Skeletal muscle satellite cell (primary cell): Measurements from ENCODE around the gene CYP27A1.

Experiments used
- H3K27me3 ChIP-seq: 2 replicates; pipeline ENCODE4 v1.7.0; 2013; ENCODE audit warnings: low read length; ENCODE audit not compliant: control insufficient read depth, insufficient read depth
- H3K36me3 ChIP-seq: 2 replicates; pipeline ENCODE4 v1.7.0; 2013; ENCODE audit warnings: mild to moderate bottlenecking, control low read depth, low read length; ENCODE audit not compliant: insufficient read depth
- H3K4me1 ChIP-seq: 2 replicates; pipeline ENCODE4 v1.7.0; 2013; ENCODE audit warnings: low read length; ENCODE audit not compliant: control insufficient read depth, insufficient read depth
- H3K4me2 ChIP-seq: 2 replicates; pipeline ENCODE4 v1.7.0; 2013; ENCODE audit warnings: mild to moderate bottlenecking, low read length
- H3K4me3 ChIP-seq: 2 replicates; pipeline ENCODE4 v1.7.0; 2013; ENCODE audit warnings: low read length
- H3K9ac ChIP-seq: 2 replicates; pipeline ENCODE4 v1.7.0; 2013; ENCODE audit warnings: mild to moderate bottlenecking, low read depth, low read length, moderate library complexity
- H3K9me3 ChIP-seq: replicated peaks from 2 replicates; pipeline ENCODE4 v1.7.0; 2013; ENCODE audit warnings: mild to moderate bottlenecking, control low read depth, low read length

Gene CYP27A1

GRCh38 chr2:218813771-218814460 is 32.0 kb downstream of the CYP27A1 start:
- no peaks in the 10 kb centered on the region for H3K27me3 ChIP-seq
- no peak overlapping the region for H3K9ac ChIP-seq
- no peak overlapping the region for H3K4me3 ChIP-seq
- no peaks in the 10 kb centered on the region for H3K4me1 ChIP-seq
- H3K9me3 ChIP-seq, result no peaks in the 10 kb centered on the region
- no peaks in the 10 kb centered on the region for H3K36me3 ChIP-seq
- no peak overlapping the region for H3K4me2 ChIP-seq

GRCh38 chr2:218814540-218815243 is 32.7 kb downstream of the CYP27A1 start:
- Histone ChIP-seq H3K4me2 (no peak overlapping the region), H3K9me3 (no peaks in the 10 kb centered on the region), H3K36me3 (no peaks in the 10 kb centered on the region), H3K4me3 (no peak overlapping the region), H3K27me3 (no peaks in the 10 kb centered on the region), H3K4me1 (no peaks in the 10 kb centered on the region), H3K9ac (no peak overlapping the region)

GRCh38 chr2:218815244-218815637 is 33.3 kb downstream of the CYP27A1 start:
- H3K9ac ChIP-seq, result no peak overlapping the region
- no peaks in the 10 kb centered on the region for H3K27me3 ChIP-seq
- H3K9me3 ChIP-seq, result no peaks in the 10 kb centered on the region
- no peak overlapping the region for H3K4me3 ChIP-seq
- no peak overlapping the region for H3K4me2 ChIP-seq
- peaks cover 2% of the 10 kb centered on the region for H3K4me1 ChIP-seq
- no peaks in the 10 kb centered on the region for H3K36me3 ChIP-seq

DNA sequence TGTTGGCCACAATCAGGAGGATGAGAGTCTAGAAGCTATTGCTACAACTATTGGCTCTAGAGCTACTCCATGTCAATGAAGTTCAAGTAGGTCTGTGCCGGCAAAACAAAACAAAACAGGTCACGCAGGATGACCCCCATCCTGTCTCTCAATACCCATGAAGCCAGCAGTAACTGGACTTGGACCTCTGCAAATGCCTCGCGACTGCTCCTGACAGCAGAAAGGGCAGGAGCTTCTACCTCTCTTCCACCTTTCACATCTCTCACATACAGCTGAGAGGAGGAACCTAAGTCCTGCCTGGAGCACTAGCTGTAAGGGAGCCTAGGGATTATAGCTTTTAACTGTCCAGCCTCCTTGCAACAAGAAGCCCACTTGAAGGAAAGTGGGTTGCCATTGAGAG is 33.7 kb downstream of the CYP27A1 start:
- no peaks in the 10 kb centered on the region for H3K36me3 ChIP-seq

GRCh38 chr2:218816561-218817011 is 34.6 kb downstream of the CYP27A1 start:
- no peaks in the 10 kb centered on the region for H3K27me3 ChIP-seq
- H3K9me3 ChIP-seq, result no peaks in the 10 kb centered on the region
- no peak overlapping the region for H3K9ac ChIP-seq
- H3K4me1 ChIP-seq, result peaks cover 8% of the 10 kb centered on the region
- H3K4me3 ChIP-seq, result no peak overlapping the region
- no peak overlapping the region for H3K4me2 ChIP-seq
- H3K36me3 ChIP-seq, result no peaks in the 10 kb centered on the region

More for the DNA sequence above, 33.7 kb downstream of the CYP27A1 start:
- no peak overlapping the region for H3K9ac ChIP-seq
- H3K27me3 ChIP-seq, result no peaks in the 10 kb centered on the region
- H3K4me3 ChIP-seq, result no peak overlapping the region
- peaks cover 5% of the 10 kb centered on the region for H3K4me1 ChIP-seq
- H3K9me3 ChIP-seq, result no peaks in the 10 kb centered on the region
- no peak overlapping the region for H3K4me2 ChIP-seq

- Histone ChIP-seq H3K4me2 (no peak overlapping the region), H3K36me3 (no peaks in the 10 kb centered on the region), H3K4me1 (peaks cover 8% of the 10 kb centered on the region)
These were observed 37.1 kb downstream of the CYP27A1 start for GRCh38 chr2:218819093-218819492.

GRCh38 chr2:218820746-218821369 is 38.9 kb downstream of the CYP27A1 start:
- no peaks in the 10 kb centered on the region for H3K9me3 ChIP-seq
- H3K4me1 ChIP-seq, result peaks cover 8% of the 10 kb centered on the region
- H3K4me3 ChIP-seq, result no peak overlapping the region
- no peaks in the 10 kb centered on the region for H3K36me3 ChIP-seq
- no peak overlapping the region for H3K4me2 ChIP-seq
- peaks cover 4% of the 10 kb centered on the region for H3K27me3 ChIP-seq
- H3K9ac ChIP-seq, result no peak overlapping the region

More at GRCh38 chr2:218819093-218819492, 37.1 kb downstream of the CYP27A1 start:
- Histone ChIP-seq H3K4me3 (no peak overlapping the region), H3K9ac (no peak overlapping the region), H3K27me3 (peaks cover 4% of the 10 kb centered on the region), H3K9me3 (no peaks in the 10 kb centered on the region)

DNA sequence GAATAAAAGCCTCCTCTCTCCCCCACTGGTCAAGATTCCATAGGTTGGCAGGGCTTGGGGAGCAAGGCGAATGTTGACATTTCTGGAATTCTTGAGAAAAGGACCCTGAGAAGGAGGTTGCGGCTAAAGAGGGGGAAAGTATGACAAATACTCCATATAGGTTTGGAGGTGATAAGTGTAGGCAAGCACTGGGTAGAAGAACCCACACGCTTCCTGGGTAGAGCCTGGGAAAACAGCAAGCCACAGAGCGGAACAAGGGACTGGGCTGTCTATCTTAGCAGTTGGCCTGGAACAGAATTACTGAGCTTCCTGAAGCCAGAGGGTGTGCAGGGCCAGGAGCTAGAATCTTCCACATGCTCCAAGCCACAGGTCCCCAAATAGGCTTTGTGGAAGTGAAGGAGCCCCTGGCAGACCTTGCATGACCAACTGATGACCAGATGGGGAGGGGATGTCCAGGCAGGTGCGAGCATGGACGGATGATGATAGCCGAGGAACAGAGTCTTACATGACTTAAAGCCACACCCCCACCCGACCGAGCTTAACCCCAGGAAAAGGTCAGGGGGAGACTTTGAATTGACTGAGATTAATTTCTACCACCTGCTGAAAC is 39.8 kb downstream of the CYP27A1 start:
- H3K27me3 ChIP-seq, result peaks cover 4% of the 10 kb centered on the region
- H3K36me3 ChIP-seq, result no peaks in the 10 kb centered on the region
- no peak overlapping the region for H3K4me3 ChIP-seq
- H3K4me2 ChIP-seq, result no peak overlapping the region
- H3K9ac ChIP-seq, result no peak overlapping the region
- peaks cover 8% of the 10 kb centered on the region for H3K4me1 ChIP-seq
- H3K9me3 ChIP-seq, result no peaks in the 10 kb centered on the region

GRCh38 chr2:218822622-218823021 is 40.7 kb downstream of the CYP27A1 start:
- Histone ChIP-seq H3K4me2 (no peak overlapping the region), H3K9me3 (no peaks in the 10 kb centered on the region), H3K36me3 (no peaks in the 10 kb centered on the region), H3K9ac (no peak overlapping the region), H3K4me1 (peaks cover 8% of the 10 kb centered on the region), H3K27me3 (peaks cover 4% of the 10 kb centered on the region), H3K4me3 (no peak overlapping the region)

- Histone ChIP-seq H3K4me3 (no peak overlapping the region), H3K4me2 (no peak overlapping the region), H3K9ac (no peak overlapping the region), H3K36me3 (no peaks in the 10 kb centered on the region), H3K4me1 (peaks cover 8% of the 10 kb centered on the region), H3K9me3 (no peaks in the 10 kb centered on the region), H3K27me3 (peaks cover 4% of the 10 kb centered on the region)
These were observed 41.4 kb downstream of the CYP27A1 start for GRCh38 chr2:218823196-218823855.

- H3K4me2 ChIP-seq, result no peak overlapping the region
- H3K36me3 ChIP-seq, result no peaks in the 10 kb centered on the region
- H3K27me3 ChIP-seq, result peaks cover 4% of the 10 kb centered on the region
- H3K9ac ChIP-seq, result no peak overlapping the region
- H3K4me3 ChIP-seq, result no peak overlapping the region
- no peaks in the 10 kb centered on the region for H3K9me3 ChIP-seq
- H3K4me1 ChIP-seq, result peaks cover 8% of the 10 kb centered on the region
These were observed 42.1 kb downstream of the CYP27A1 start for GRCh38 chr2:218824004-218824403.
